Measurements from ENCODE around the gene TFPT. TPM values are rescaled to one million over a fixed set of nuclear protein-coding genes. Genes with fewer than 3 reads are reported as not detected.

Gene TFPT
- total and polyA plus RNA-seq, 2 of the 13 experiments (the other 11 are each of a cell fraction or from before 2014, with no cell fraction given) = 8.4 to 10.7 TPM

DNA sequence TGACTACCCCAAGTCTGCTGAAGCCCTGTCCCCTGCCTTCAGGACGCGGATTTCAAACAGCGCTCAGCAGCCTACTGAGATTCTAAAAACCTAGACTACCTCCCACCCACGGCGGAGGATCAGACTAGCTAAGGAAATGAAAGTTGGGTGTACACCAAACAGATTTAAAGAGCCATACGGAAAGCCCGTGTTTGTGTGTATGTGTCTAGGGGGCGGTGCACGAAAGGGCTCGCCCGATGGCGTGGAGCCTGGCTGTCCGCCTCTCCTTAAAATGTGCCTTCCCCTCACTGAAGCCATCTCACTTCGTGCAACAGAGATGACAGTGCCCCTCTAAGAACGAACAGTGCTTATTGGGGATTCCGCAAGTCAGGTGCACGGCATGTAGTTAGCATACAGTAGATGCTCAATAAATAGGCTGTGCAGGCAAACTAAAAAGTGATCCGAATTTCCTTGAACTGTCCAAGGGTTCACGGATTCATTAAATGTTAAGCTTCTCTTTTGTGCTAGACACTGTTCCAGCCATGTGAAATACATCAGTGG lies 43.4 kb upstream of the TFPT start (continued):
- 0 out of 2 replicates have a peak, but pooled peaks have one; percentile 0 for TF ChIP-seq THRA (CRISPR knock-in tag; IDR thresholded peaks at IDR 0.05; ENCODE audit: borderline replicate concordance)
- 0 out of 2 replicates have a peak, but pooled peaks have one; percentile 47 for TF ChIP-seq ZNF446 (CRISPR knock-in tag; IDR thresholded peaks at IDR 0.05)
- TF ChIP-seq PHF20 (CRISPR knock-in tag; IDR thresholded peaks at IDR 0.05) = no peak

- no peaks in the 10 kb centered on the region; a peak in 1 of 5 replicates for H3K27me3 ChIP-seq (ENCODE audit: control insufficient read depth in 1 of 2, insufficient read depth in 2 of 2, low read length in 2 of 2)
- intact Hi-C loops (cut with micrococcal nuclease; ENCODE audit: unreplicated experiment) (no loop called here), in situ Hi-C loops (cut with HindIII; ENCODE audit: extremely low pct_ligation_motif_present, low pct_unique_long_range_greater_than_20kb) (no loop called here)
- H3K9ac ChIP-seq (ENCODE audit: insufficient read depth, low read depth, low read length) = no peak overlapping the region
- H3K4me1 ChIP-seq (ENCODE audit: insufficient read depth, low read length) = peaks cover 13% of the 10 kb centered on the region
- POLR2A ChIA-PET = interaction anchor here (2.1 kb wide), 1 partner anchor 20 kb away, joined by 10 read pairs; the partner anchor contains the start of gene CNOT3
- H3K27ac ChIP-seq (ENCODE audit: extremely low read length, insufficient read depth, low read length) = no peak overlapping the region
- ATAC-seq = no peak
- no peak for DNase-seq (ENCODE audit: low spot score)
- H2AFZ ChIP-seq (ENCODE audit: low read length) = no peak overlapping the region
- H3K79me2 ChIP-seq (ENCODE audit: insufficient read depth, low read length) = peaks cover 13% of the 10 kb centered on the region
- peaks cover 18 to 59% of the 10 kb centered on the region in 2 experiments for H3K36me3 ChIP-seq (replicated peaks in 1 of 2; ENCODE audit: control insufficient read depth in 1 of 2, insufficient read depth in 2 of 2, low read length in 2 of 2)
- CTCF ChIA-PET (ENCODE audit: low intra/inter-chr PET ratio, low total read pairs) = no interaction called here
- no peak overlapping the region for H3K4me3 ChIP-seq (replicated peaks in 1 of 3; ENCODE audit: insufficient read depth in 1 of 3, low read depth in 2 of 3, low read length in 3 of 3)
- FAIRE-seq = no peak
- no TSS peak for BruUV-seq (replicated peaks)
- no peak overlapping the region for H3K4me2 ChIP-seq (ENCODE audit: low read depth, low read length)
- no peaks in the 10 kb centered on the region for H3K9me3 ChIP-seq (ENCODE audit: low read length)
- H4K20me1 ChIP-seq (ENCODE audit: insufficient read depth, low read length) = no peaks in the 10 kb centered on the region
- 98% methylated on average over 3 of the region's 3 CpGs for WGBS (ENCODE audit: low lambda C conversion rate)
- no peak for TF ChIP-seq FIP1L1 (IDR thresholded peaks at IDR 0.05; ENCODE audit: borderline replicate concordance, insufficient read depth, low read depth, low read length)
- no peak for TF ChIP-seq HMGXB4 (CRISPR knock-in tag; IDR thresholded peaks at IDR 0.05; ENCODE audit: borderline replicate concordance in 1 of 2, low read depth in 1 of 2)
- no peak for TF ChIP-seq MATR3 (CRISPR knock-in tag; IDR thresholded peaks at IDR 0.05)
- no peak for TF ChIP-seq NPAS2 (CRISPR knock-in tag; IDR thresholded peaks at IDR 0.05; ENCODE audit: borderline replicate concordance)
- no peak for TF ChIP-seq RXRB (CRISPR knock-in tag; IDR thresholded peaks at IDR 0.05; ENCODE audit: borderline replicate concordance)
- no peak for TF ChIP-seq FOXO4 (CRISPR knock-in tag; conservative IDR thresholded peaks at IDR 0.05)
- TF ChIP-seq GMEB2 (CRISPR knock-in tag; IDR thresholded peaks at IDR 0.05; ENCODE audit: low read depth) = no peak
- no peak for TF ChIP-seq ZNF446 (CRISPR knock-in tag; IDR thresholded peaks at IDR 0.05)
- TF ChIP-seq ATF7 (IDR thresholded peaks at IDR 0.05) = no peak
- no peak for TF ChIP-seq ATF7 (CRISPR knock-in tag; IDR thresholded peaks at IDR 0.05)
- TF ChIP-seq CHCHD3 (CRISPR knock-in tag; IDR thresholded peaks at IDR 0.05) = no peak
Measured at GRCh38 chr19:54156953-54157352, 41.5 kb upstream of the TFPT start.
